Natural killer cell treated with Interleukin-12 subunit alpha and Interleukin-12 subunit beta and Interleukin-15 and Interleukin-18, amount 100 ng/mL, for 72 hours (primary cell): ENCODE measurements around the gene TTC16. TPM values are rescaled to one million over a fixed set of nuclear protein-coding genes. Genes with fewer than 3 reads are reported as not detected.

Source experiments
- ATAC-seq, 2 donors: fragments of 150-1000 bp; cut with Tn5 transposase in 1 of 2; sonication (Bioruptor Pico), chemical (Tn5 transposase) in 1 of 2; 2 replicates each; pipeline ENCODE4 v1.10.0; 2021
- DNase-seq: peaks from one replicate; pipeline ENCODE4 v3.0.0; 2022; ENCODE audit warnings: low spot score
- H3K27ac Mint-ChIP-seq, 2 donors: 1 replicate in 1 of 2; 2 replicates in 1 of 2; pipeline ENCODE4 v1.8.0; 2022; ENCODE audit warnings: mixed read lengths in 2 of 2, mild to moderate bottlenecking in 1 of 2, moderate library complexity in 1 of 2
- H3K27me3 Mint-ChIP-seq, 2 donors: 1 replicate in 1 of 2; 2 replicates in 1 of 2; pipeline ENCODE4 v1.8.0; 2022; ENCODE audit warnings: mixed read lengths in 2 of 2
- H3K36me3 Mint-ChIP-seq: one replicate; pipeline ENCODE4 v1.8.0; 2022; ENCODE audit warnings: mixed read lengths
- H3K4me1 Mint-ChIP-seq, 2 donors: 1 replicate in 1 of 2; 2 replicates in 1 of 2; pipeline ENCODE4 v1.8.0; 2022; ENCODE audit warnings: low read depth in 2 of 2, mixed read lengths in 2 of 2, mild to moderate bottlenecking in 1 of 2
- H3K4me3 Mint-ChIP-seq: one replicate; pipeline ENCODE4 v1.8.0; 2022; ENCODE audit warnings: mixed read lengths
- H3K9me3 Mint-ChIP-seq: 2 replicates; pipeline ENCODE4 v1.8.0; 2022; ENCODE audit warnings: mixed read lengths
- total RNA-seq, 2 donors: library from RNA; stranded (reverse); gene quantifications; one replicate each; pipeline ENCODE4 v1.2.3, GENCODE V29; 2022

The TTC16 gene
- total RNA-seq, 2 donors from 2014 or later, result 3.8 to 8.1 TPM

DNA sequence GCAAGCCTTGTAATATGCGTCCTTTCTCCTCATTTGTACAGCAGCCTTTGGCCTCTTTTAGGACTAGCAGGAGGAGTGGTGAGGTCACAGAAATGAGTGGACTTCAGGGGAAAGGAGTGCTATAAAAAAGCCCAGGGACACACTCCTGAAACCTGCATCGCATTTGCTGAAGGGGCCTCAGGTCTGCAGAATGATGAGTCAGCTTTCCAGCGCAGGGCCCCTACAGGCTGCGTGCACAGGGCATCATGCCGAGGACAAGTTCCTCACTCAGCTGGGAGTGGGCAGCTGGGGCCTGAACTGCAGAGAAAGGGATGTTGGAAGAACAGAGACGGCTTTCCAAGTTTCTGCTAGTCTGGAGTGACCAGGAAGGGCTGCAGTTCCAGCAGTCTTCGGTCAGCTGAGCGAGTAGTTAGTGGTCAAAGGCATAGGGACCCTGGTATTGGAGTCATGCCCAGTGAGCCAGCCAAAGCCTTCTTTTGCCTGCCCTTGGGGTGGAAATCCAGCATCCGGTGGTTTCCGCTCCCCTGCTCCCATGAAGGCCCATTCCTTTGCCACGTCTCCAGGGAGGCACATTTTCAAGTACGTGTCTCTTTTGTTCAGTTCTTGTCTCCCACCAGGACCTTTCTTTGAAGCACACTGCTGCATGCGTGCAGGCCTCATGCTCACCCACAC is 26.4 kb upstream of the TTC16 start:
- H3K4me1 Mint-ChIP-seq, result no peaks in the 10 kb centered on the region
- H3K9me3 Mint-ChIP-seq, result no peaks in the 10 kb centered on the region
- DNase-seq, result no peak
- H3K4me3 Mint-ChIP-seq, result no peak overlapping the region
- no peak overlapping the region for H3K27ac Mint-ChIP-seq
- no peaks in the 10 kb centered on the region for H3K36me3 Mint-ChIP-seq
- ATAC-seq, result no peak
- H3K27me3 Mint-ChIP-seq, result no peaks in the 10 kb centered on the region

DNA sequence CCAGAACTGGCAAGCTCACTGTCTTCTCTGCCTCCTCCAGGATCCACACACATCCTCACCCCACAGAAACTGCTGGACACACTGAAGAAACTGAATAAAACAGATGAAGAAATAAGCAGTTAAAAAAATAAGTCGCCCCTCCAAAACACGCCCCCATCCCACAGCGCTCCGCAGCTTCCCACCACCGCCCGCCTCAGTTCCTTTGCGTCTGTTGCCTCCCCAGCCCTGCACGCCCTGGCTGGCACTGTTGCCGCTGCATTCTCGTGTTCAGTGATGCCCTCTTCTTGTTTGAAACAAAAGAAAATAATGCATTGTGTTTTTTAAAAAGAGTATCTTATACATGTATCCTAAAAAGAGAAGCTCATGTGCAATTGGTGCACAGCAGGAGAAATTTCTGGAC is 25.1 kb upstream of the TTC16 start:
- H3K4me3 Mint-ChIP-seq, result no peak overlapping the region
- H3K4me1 Mint-ChIP-seq, result no peaks in the 10 kb centered on the region
- H3K27me3 Mint-ChIP-seq, result no peaks in the 10 kb centered on the region
- H3K9me3 Mint-ChIP-seq, result no peaks in the 10 kb centered on the region
- H3K36me3 Mint-ChIP-seq, result no peaks in the 10 kb centered on the region
- ATAC-seq, result no peak
- no peak for DNase-seq
- no peak overlapping the region for H3K27ac Mint-ChIP-seq

DNA sequence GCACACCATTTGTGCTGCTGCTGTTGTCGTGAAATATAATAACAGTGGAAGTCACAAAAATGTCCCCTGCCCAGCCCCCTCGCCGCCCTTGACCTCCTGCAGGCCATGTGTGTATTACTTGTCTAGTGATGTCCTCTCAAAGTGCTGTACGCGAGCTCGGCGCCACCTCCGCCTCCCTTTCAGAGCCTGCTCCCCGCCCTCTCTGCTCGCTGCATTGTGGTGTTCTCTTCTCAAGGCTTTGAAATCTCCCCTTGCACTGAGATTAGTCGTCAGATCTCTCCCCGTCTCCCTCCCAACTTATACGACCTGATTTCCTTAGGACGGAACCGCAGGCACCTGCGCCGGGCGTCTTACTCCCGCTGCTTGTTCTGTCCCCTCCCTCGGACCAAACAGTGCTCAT is 23.8 kb upstream of the TTC16 start:
- DNase-seq, result peak; percentile 44
- Mint-ChIP-seq H3K27me3 (no peaks in the 10 kb centered on the region), H3K4me1 (no peaks in the 10 kb centered on the region), H3K9me3 (no peaks in the 10 kb centered on the region), H3K27ac (no peak overlapping the region), H3K36me3 (no peaks in the 10 kb centered on the region), H3K4me3 (no peak overlapping the region)
- ATAC-seq, result no peak

DNA sequence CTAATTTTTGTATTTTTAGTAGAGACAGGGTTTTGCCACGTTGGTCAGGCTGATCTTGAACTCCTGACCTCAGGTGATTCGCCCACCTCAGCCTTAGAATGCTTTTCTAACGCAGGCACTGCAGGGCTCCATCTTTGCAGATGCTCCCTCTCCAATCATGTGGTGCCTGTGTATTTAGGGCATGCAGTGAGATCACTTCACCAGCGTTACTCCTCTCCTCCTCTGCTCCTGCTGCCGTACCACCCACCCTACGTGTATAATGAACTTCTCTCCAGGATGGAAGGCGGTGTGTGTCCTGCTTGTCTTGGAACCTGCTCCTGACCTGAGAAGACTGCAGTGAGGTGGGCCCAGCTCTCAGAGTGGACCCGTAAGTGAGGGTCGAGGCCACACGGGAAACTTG is 22.7 kb upstream of the TTC16 start:
- no peak for DNase-seq
- Mint-ChIP-seq H3K27me3 (no peaks in the 10 kb centered on the region), H3K4me3 (no peak overlapping the region), H3K36me3 (no peaks in the 10 kb centered on the region), H3K27ac (no peak overlapping the region), H3K4me1 (no peaks in the 10 kb centered on the region), H3K9me3 (no peaks in the 10 kb centered on the region)
- no peak for ATAC-seq

DNA sequence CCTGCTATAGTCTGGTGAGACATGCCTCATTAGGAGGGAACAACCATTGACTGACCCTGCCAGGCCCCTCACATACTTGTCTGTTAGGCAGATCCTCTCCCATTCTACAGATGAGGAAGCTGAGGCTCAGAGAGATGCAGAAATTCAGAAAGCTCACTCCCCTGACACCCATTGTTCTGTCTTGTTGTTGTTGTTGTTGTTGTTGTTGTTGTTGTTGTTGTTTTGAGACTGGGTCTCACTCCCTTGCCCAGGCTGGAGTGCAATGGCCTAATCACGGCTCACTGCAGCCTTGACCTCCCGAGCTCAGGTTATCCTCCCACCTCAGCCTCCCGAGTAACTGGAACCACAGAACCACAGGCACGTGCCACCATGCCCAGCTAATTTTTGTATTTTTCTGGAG is 22.2 kb upstream of the TTC16 start:
- Mint-ChIP-seq H3K4me1 (no peaks in the 10 kb centered on the region), H3K27ac (no peak overlapping the region)

DNA sequence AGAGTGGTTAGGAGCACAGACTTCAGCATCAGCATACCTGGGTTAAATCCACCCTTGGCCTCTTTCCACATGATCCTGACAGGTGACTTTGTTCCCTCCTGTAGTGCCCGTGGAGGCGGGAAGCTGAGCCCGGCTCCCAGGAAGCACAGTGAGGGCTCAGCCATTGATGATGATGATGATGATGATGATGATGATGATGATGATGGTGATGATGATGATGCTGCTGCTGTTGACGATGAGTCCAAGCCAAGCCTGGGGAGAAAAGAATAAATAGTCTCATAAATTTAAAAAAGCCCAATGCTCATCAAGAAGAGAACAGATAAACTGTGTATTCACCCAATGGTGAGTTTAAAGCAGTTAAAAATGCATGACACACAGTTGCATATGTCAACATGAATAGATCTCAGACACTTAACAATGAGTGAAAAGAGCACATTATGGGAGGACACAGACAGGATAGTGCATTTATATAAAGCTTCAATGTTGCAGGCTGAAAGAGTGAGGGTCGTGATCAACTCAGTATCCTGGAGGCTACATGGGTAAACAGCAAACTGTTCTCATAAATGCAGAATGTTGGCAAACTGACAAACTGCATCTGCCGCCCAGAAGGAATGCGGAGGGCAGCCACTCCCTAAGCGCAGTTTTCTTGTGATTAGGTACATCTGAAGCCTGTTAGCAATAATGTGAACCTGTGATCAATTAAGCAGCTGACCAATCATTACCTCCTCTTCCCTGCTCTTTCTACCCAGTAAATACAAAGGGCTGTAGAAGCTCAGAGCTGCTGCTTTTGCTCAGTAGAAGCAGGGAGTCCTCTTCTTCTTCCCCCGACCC is 20.8 kb upstream of the TTC16 start:
- H3K36me3 Mint-ChIP-seq, result no peaks in the 10 kb centered on the region
- ATAC-seq, result no peak
- no peak overlapping the region for H3K27ac Mint-ChIP-seq
- H3K4me1 Mint-ChIP-seq, result peaks cover 7 to 9% of the 10 kb centered on the region in 2 donors
- no peaks in the 10 kb centered on the region for H3K9me3 Mint-ChIP-seq
- no peak for DNase-seq
- no peak overlapping the region for H3K4me3 Mint-ChIP-seq
- H3K27me3 Mint-ChIP-seq, result no peaks in the 10 kb centered on the region

More for the DNA sequence above, 22.2 kb upstream of the TTC16 start:
- ATAC-seq, result no peak
- Mint-ChIP-seq H3K9me3 (no peaks in the 10 kb centered on the region), H3K27me3 (no peaks in the 10 kb centered on the region), H3K4me3 (no peak overlapping the region), H3K36me3 (no peaks in the 10 kb centered on the region)
- no peak for DNase-seq

DNA sequence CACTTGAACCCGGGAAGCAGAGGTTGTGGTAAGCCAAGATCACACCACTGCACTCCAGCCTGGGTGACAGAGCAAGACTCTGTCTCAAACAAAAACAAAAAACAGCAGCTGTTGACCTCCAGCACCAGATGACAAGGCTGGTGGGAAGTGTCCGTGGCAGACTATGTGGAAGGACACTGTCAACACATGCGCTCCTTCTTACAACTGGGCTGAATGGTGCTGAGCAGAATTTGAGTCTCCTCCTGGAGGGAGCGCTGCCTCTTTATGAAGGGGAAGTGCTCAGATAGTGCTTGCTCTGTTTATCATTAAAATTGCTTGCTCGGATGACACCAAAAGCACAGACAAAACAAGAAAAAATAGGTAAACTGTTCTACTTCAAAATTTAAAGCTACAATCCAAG is 18.3 kb upstream of the TTC16 start:
- Mint-ChIP-seq H3K9me3 (no peaks in the 10 kb centered on the region), H3K4me1 (peaks cover 11 to 12% of the 10 kb centered on the region in 2 donors), H3K27me3 (no peaks in the 10 kb centered on the region), H3K27ac (no peak overlapping the region), H3K4me3 (no peak overlapping the region), H3K36me3 (no peaks in the 10 kb centered on the region)
- DNase-seq, result no peak
- no peak for ATAC-seq

DNA sequence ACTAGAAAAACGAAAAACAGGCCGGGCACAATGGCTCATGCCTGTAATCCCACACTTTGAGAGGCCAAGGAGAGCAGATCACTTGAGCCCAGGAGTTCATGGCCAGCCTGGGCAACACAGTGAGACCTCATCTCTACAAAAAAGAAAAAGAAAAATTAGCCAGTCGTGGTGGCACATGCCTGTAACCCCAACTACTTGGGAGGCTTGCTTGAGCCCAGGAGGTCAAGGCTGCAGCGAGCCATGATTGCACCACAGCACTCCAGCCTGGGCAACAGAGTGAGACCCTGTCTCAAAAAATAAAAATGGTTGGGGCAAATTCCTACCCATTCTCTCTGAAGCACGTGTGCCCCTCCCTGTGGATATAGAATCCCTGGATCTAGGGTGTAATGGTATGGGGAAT is 17.5 kb upstream of the TTC16 start:
- Mint-ChIP-seq H3K4me1 (peaks cover 15 to 16% of the 10 kb centered on the region in 2 donors), H3K9me3 (no peaks in the 10 kb centered on the region), H3K27me3 (no peaks in the 10 kb centered on the region), H3K36me3 (no peaks in the 10 kb centered on the region), H3K4me3 (peak overlapping the region; percentile 20), H3K27ac (peak overlapping the region in 1 of 2 donors; percentile 19)
- no peak for DNase-seq
- ATAC-seq, result no peak

DNA sequence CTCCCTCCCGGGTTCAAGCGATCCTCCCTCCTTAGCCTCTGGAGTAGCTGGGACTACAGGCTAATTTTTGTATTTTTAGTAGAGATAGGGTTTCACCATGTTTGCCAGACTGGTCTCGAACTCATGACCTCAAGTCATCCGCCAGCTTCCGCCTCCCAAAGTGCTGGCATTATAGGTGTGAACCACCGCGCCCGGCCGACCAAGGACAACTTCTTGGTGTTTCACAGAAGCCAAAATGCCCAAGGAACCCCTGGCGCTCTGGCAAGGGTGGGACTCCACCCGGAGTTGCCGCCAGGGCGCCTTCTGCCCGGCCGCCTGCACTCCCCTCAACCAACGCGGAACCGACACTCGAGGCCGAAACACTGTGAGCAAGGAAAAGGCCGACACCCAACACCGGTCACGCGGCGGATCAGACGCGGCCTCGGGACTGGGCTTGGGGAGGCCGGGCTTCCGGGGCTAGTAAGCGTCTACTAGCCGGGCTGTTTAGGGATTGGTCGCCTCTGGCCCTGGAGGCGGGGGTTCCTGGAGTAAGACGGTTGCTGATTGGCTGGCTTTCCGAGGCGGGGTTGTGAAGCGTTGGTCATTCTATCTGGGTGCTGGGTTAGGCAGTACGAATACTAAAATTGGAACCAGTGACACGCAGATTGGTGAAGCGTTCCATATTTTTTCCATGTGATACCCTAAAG is 16.8 kb upstream of the TTC16 start:
- Mint-ChIP-seq H3K36me3 (no peaks in the 10 kb centered on the region), H3K9me3 (no peaks in the 10 kb centered on the region), H3K4me3 (peak overlapping the region; percentile 49)

DNA sequence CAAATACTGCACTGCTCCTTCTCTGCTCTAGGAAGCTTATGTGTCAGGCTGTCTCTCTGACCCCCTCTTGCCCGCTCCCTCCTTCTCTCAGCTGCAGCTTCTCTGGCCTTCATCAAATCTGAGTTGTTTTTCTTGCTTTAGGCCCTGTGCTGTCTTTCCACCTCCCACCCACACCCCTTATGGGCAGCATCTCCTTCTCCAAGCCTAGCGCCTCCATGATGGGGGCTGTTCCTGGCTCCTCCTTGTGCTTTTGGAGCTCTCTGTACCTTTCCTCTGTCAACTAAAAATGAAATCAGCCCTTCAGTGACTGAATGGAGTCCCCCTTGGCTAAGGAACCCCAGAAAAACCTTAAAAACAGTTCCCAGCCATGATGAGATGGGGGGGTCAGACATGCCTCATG is 15.7 kb upstream of the TTC16 start:
- ATAC-seq (no peak), DNase-seq (no peak)
- H3K4me3 Mint-ChIP-seq, result peak overlapping the region; percentile 38
- no peaks in the 10 kb centered on the region for H3K9me3 Mint-ChIP-seq
- H3K36me3 Mint-ChIP-seq, result no peaks in the 10 kb centered on the region
- peak overlapping the region; percentile 49 to 95 for H3K27ac Mint-ChIP-seq
- peaks cover 15 to 16% of the 10 kb centered on the region in 2 donors for H3K4me1 Mint-ChIP-seq
- no peaks in the 10 kb centered on the region for H3K27me3 Mint-ChIP-seq

More for the DNA sequence above, 16.8 kb upstream of the TTC16 start:
- Mint-ChIP-seq H3K27ac (peak overlapping the region; percentile 81 to 95), H3K27me3 (no peaks in the 10 kb centered on the region), H3K4me1 (peaks cover 15 to 16% of the 10 kb centered on the region in 2 donors)
- ATAC-seq (peak; percentile 99 to 100), DNase-seq (peak; percentile 96)

DNA sequence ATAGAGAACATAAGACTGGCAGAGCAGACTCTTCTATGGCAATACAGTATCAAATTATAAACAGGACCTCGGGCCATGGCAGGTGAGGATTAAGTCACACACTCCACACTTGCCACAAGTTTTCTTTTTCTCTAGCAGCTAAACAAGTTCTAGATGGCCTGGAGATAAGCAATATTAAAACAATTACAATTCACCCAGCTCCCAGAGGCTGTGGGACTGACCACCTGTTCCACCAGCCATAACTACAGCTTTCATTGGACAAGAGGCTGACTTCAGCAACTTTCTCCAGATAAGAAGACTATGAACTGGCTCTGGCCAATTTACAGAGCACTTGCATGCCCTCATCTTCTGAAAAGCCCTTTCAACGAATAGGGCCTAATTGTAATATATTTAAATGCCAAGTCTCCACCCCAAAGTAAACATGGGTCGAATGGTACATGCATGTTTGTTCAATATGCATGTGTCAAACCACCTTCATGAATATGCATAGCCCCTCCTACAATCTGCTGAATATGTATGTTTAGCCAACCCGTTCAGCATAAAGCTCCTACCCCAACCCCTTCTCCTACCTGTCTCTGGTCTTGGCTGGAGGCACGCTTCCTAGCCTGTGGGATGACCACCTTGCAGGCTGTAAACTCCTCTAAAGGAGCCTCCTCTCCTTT is 15.2 kb upstream of the TTC16 start:
- Mint-ChIP-seq H3K27ac (peak overlapping the region; percentile 49 to 95), H3K4me1 (peaks cover 15 to 16% of the 10 kb centered on the region in 2 donors)

DNA sequence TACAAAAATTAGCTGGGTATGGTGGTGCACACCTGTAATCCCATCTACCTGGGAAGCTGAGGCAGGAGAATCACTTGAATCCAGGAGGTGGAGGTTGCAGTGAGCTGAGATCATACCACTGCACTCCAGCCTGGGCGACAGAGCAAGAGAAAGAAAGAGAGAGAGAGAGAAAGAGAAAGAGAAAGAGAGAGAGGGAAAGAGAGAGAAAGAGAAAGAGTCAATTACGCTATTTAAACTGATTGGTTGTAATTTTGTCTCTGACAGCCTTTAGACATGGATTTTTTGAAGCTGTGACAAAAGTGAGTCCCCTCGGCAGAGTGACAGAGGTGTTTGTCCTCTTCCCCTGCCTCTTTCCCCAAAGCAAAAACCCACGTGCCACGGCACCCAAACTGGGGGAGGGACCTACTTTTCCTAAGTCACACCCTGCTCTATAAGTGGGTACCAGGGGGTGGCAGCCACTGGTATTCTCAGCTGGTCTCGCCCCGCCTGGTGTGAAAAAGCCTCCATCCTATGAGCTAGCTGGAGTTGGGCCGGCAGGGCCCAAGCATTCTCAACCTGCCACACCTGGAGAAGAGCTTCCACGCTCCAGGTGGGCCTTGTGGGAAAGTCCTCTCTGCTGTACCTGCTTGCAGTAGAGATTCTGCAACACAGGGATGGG is 12.5 kb upstream of the TTC16 start:
- ATAC-seq (no peak), DNase-seq (no peak)
- no peaks in the 10 kb centered on the region for H3K36me3 Mint-ChIP-seq
- no peak overlapping the region for H3K27ac Mint-ChIP-seq
- no peaks in the 10 kb centered on the region for H3K27me3 Mint-ChIP-seq
- H3K4me1 Mint-ChIP-seq, result peaks cover 16 to 19% of the 10 kb centered on the region in 2 donors
- no peaks in the 10 kb centered on the region for H3K9me3 Mint-ChIP-seq
- H3K4me3 Mint-ChIP-seq, result no peak overlapping the region

More for the DNA sequence above, 15.2 kb upstream of the TTC16 start:
- DNase-seq (no peak), ATAC-seq (no peak)
- Mint-ChIP-seq H3K27me3 (no peaks in the 10 kb centered on the region), H3K4me3 (peak overlapping the region; percentile 38), H3K9me3 (no peaks in the 10 kb centered on the region), H3K36me3 (no peaks in the 10 kb centered on the region)
